Heart left ventricle (tissue), 16 donors: Measurements from ENCODE around the gene TMEM242. TPM values are rescaled to one million over a fixed set of nuclear protein-coding genes. Genes with fewer than 3 reads are reported as not detected.
A peak's percentile ranks its signal among the peaks of the same experiment; 100 is the strongest.

Experiments
- ATAC-seq, 4 donors: fragments of 200-7000 bp; cut with Tn5 transposase; one replicate each; pipeline ENCODE4 v1.9.1; 2020 to 2022; ENCODE audit warnings: moderate library complexity in 4 of 4, mild to moderate bottlenecking in 3 of 4, moderate number of reproducible peaks in 1 of 4
- DNase-seq, 5 donors: peaks; one replicate each; pipeline ENCODE4 v3.0.0-alpha.2; 2020
- H3K27ac ChIP-seq, 12 donors: fragments of 200-600 bp; sonication (generic) in 4 of 12; one replicate each; pipeline versions ENCODE4 v1.5.0 to v1.8.0; 2016 to 2022; ENCODE audit warnings: mild to moderate bottlenecking in 2 of 12
- H3K27me3 ChIP-seq, 9 donors: fragments of 200-600 bp; sonication (generic) in 2 of 9; one replicate each; pipeline versions ENCODE4 v1.5.1 to v1.8.0; 2016 to 2022; ENCODE audit warnings: mild to moderate bottlenecking in 3 of 9
- H3K36me3 ChIP-seq, 9 donors: fragments of 200-600 bp; sonication (generic) in 2 of 9; one replicate each; pipeline versions ENCODE4 v1.5.0 to v1.8.0; 2018 to 2022; ENCODE audit warnings: mild to moderate bottlenecking in 2 of 9
- H3K4me1 ChIP-seq, 12 donors: fragments of 200-600 bp; sonication (generic) in 4 of 12; one replicate each; pipeline versions ENCODE4 v1.5.0 to v1.8.0; 2016 to 2022; ENCODE audit warnings: mild to moderate bottlenecking in 3 of 12
- H3K4me3 ChIP-seq, 12 donors: fragments of 200-600 bp; sonication (generic) in 4 of 12; one replicate each; pipeline versions ENCODE4 v1.5.0 to v1.8.0; 2017 to 2022; ENCODE audit warnings: mild to moderate bottlenecking in 9 of 12, moderate library complexity in 4 of 12
- H3K9me3 ChIP-seq, 12 donors: fragments of 200-600 bp; sonication (generic) in 4 of 12; one replicate each; pipeline versions ENCODE4 v1.5.0 to v1.8.0; 2016 to 2022; ENCODE audit warnings: mild to moderate bottlenecking in 1 of 12
- CTCF ChIP-seq, 12 donors: fragments of 200-600 bp; sonication (generic) in 4 of 12; IDR thresholded peaks; one replicate each; pipeline versions ENCODE4 v1.5.0 to v1.8.0; 2018 to 2022; ENCODE audit warnings: antibody characterized with exemption in 12 of 12, mild to moderate bottlenecking in 5 of 12
- POLR2A ChIP-seq, 2 donors: fragments of 450-650 bp; IDR thresholded peaks; one replicate each; pipeline ENCODE4 v1.6.1; 2017; ENCODE audit warnings: antibody characterized with exemption in 2 of 2, mild to moderate bottlenecking in 2 of 2, moderate library complexity in 2 of 2
- WGBS, 4 donors: extraction: QIAGEN DNeasy Blood & Tissue Kit in 2 of 4; methylation state at CpG; one replicate each; pipeline versions ENCODE4 v1.1.5 to v1.1.7; 2013 to 2018; 5-methylcytosine and 5-hydroxymethylcytosine counted together
- intact Hi-C, 10 donors: fragments of 100-400 bp; cut with DNase I; formaldehyde crosslinking; loops; one replicate each; pipeline versions ENCODE4 v1.11.1 to v1.14.2; 2022
- polyA plus RNA-seq, 2 donors: library from polyadenylated mRNA; stranded (reverse); fragments of 200-250 nt; gene quantifications; one replicate each; pipeline ENCODE4 v1.2.3, GENCODE V29; 2013
- total RNA-seq, 9 donors: library from RNA; depleted of rRNA in 2 of 9; stranded (reverse); fragments of >200 nt in 2 of 9; fragmentation: NEBNext Ultra II Directional in 3 of 9; extraction: Animal tissue kit (Norgen Biotek cat#: 25700) in 3 of 9; gene quantifications; one replicate each; pipeline versions ENCODE4 v1.1.0 to v1.2.4, GENCODE V29; 2016 to 2023
- donor health status: ischemic (EF 13 %, LVEDD 7.1; RV severe dilation, severe dysfunction).
- donor health status: healthy with polysubstance abuse.
- donor health status: DM: no; HTN: yes; CAD: no.
- donor health status: DM: no; HTN: no; CAD: no.
- donor health status: ischemic (EF 25% LVEDD 6.9; RV normal size, moderate dysfunction).
- donor health status: ischemic (EF 25% LVEDD 5.7; RV mildly dilated, moderate dysfunction).
- donor health status: healthy.
- donor health status: DM: yes; HTN: yes; CAD: no.
- donor health status: ischemic (EF 35%, LVEDD 5.7; RV mildly dilated, moderate dysfunction).
- donor health status: nonischemic (EF 11% LVEDD 7.7; RV severe dilation, severe dysfunction).
- donor health status: DM: yes; HTN: yes; CAD: no.
- donor health status: PGD.
- donor health status: ischemic (EF 29% LVEDD 5.4; RV normal size, mild dysfunction).
- donor health status: nonischemic (EF 23%, LVEDD 6.1; RV moderate dilation, normal function).

Gene TMEM242
- total and polyA plus RNA-seq, 11 donors, result 5.9 to 18.3 (median 13.2) TPM

- 89 to 91% (median 90%) methylated on average over 9 of the region's 9 CpGs for WGBS, 4 donors
- no peak overlapping the region for H3K4me3 ChIP-seq
- TF ChIP-seq POLR2A (IDR thresholded peaks at IDR 0.05) (no peak), CTCF (IDR thresholded peaks at IDR 0.05) (no peak)
- DNase-seq, result no peak
- intact Hi-C loops, result loop anchor here in 6 of 10 donors (2.0 to 10.0 kb wide), 6 partner anchors 76 to 712 kb away; partner anchors contain the start of gene ARID1B (in 2 of the 6)
- H3K27ac ChIP-seq, result no peak overlapping the region
- H3K9me3 ChIP-seq, result no peaks in the 10 kb centered on the region
- no peaks in the 10 kb centered on the region for H3K36me3 ChIP-seq
- ATAC-seq, result no peak
- H3K27me3 ChIP-seq, result no peaks in the 10 kb centered on the region
- H3K4me1 ChIP-seq, result peaks cover 0 to 27% (median 13%) of the 10 kb centered on the region in 12 donors
These were observed 46.6 kb downstream of the TMEM242 start for GRCh38 chr6:157276731-157277130.

GRCh38 chr6:157276134-157276532 lies 47.2 kb downstream of the TMEM242 start:
- intact Hi-C loops, result loop anchor here in 6 of 10 donors (2.0 to 10.0 kb wide), 6 partner anchors 75 to 711 kb away; partner anchors contain the start of gene ARID1B (in 2 of the 6)
- Histone ChIP-seq H3K27ac (no peak overlapping the region), H3K36me3 (no peaks in the 10 kb centered on the region), H3K27me3 (no peaks in the 10 kb centered on the region), H3K9me3 (no peaks in the 10 kb centered on the region), H3K4me1 (peaks cover 0 to 24% (median 13%) of the 10 kb centered on the region in 12 donors), H3K4me3 (no peak overlapping the region)
- 92 to 96% (median 94%) methylated on average over 3 of the region's 3 CpGs for WGBS, 4 donors
- DNase-seq (no peak), ATAC-seq (no peak)
- TF ChIP-seq CTCF (IDR thresholded peaks at IDR 0.05) (no peak), POLR2A (IDR thresholded peaks at IDR 0.05) (no peak)

- WGBS, 4 donors, result 0 to 2% (median 1%) methylated on average over 13 to 93 of the region's 93 CpGs
- Histone ChIP-seq H3K9me3 (no peaks in the 10 kb centered on the region), H3K4me1 (peaks cover 0 to 28% (median 15%) of the 10 kb centered on the region in 12 donors), H3K36me3 (no peaks in the 10 kb centered on the region), H3K27ac (peak overlapping the region; percentile 51 to 90 (median 81)), H3K4me3 (peak overlapping the region; percentile 28 to 80 (median 64)), H3K27me3 (no peaks in the 10 kb centered on the region)
- intact Hi-C loops, result loop anchor here (2.0 to 10.0 kb wide), 11 partner anchors 37 to 710 kb away; partner anchors contain the start of gene ARID1B (in 2 of the 10)
- ATAC-seq (peak; percentile 74 to 98 (median 94)), DNase-seq (peak; percentile 77 to 91 (median 82))
- TF ChIP-seq CTCF (IDR thresholded peaks at IDR 0.05) (peak; percentile 27 to 98 (median 88)), POLR2A (IDR thresholded peaks at IDR 0.05) (peak in 1 of 2 donors; percentile 40)
These were observed 48.7 kb downstream of the TMEM242 start for GRCh38 chr6:157274471-157275226.
